ENCODE data around the gene PLCB1.

PLCB1 gene

GRCh38 chr20:8512003-8512402, 379.9 kb downstream of the PLCB1 start:
- no peaks in the 10 kb centered on the region for H3K36me3 ChIP-seq (ENCODE audit: insufficient read depth)
- no peak overlapping the region for H3K4me3 ChIP-seq (IDR thresholded peaks at IDR 0.05; ENCODE audit: insufficient read depth, low read depth, low read length)

GRCh38 chr20:8515810-8516435, 383.9 kb downstream of the PLCB1 start:
- no peak overlapping the region for H3K9ac ChIP-seq
- no peak overlapping the region for H3K4me2 ChIP-seq
- H3K27me3 ChIP-seq (ENCODE audit: insufficient read depth, low read depth) = no peaks in the 10 kb centered on the region
- H3K36me3 ChIP-seq (ENCODE audit: insufficient read depth) = no peaks in the 10 kb centered on the region
- H3K27ac ChIP-seq = no peak overlapping the region
- H2AFZ ChIP-seq (ENCODE audit: low read depth) = no peak overlapping the region
- H4K20me1 ChIP-seq (ENCODE audit: insufficient read depth) = no peaks in the 10 kb centered on the region
- no peak overlapping the region for H3K4me3 ChIP-seq (IDR thresholded peaks at IDR 0.05; ENCODE audit: insufficient read depth, low read depth, low read length)
- no peak for TF ChIP-seq CTCF (conservative IDR thresholded peaks at IDR 0.05; ENCODE audit: low read depth, low read length)
- H3K4me1 ChIP-seq (ENCODE audit: low read depth, poor library complexity, severe bottlenecking) = no peaks in the 10 kb centered on the region
- no peaks in the 10 kb centered on the region for H3K79me2 ChIP-seq (ENCODE audit: insufficient read depth, low read depth)

More at GRCh38 chr20:8512003-8512402, 379.9 kb downstream of the PLCB1 start:
- no peaks in the 10 kb centered on the region for H3K79me2 ChIP-seq (ENCODE audit: insufficient read depth, low read depth)
- no peak overlapping the region for H3K27ac ChIP-seq
- no peaks in the 10 kb centered on the region for H3K27me3 ChIP-seq (ENCODE audit: insufficient read depth, low read depth)
- H2AFZ ChIP-seq (ENCODE audit: low read depth) = no peak overlapping the region
- H4K20me1 ChIP-seq (ENCODE audit: insufficient read depth) = no peaks in the 10 kb centered on the region
- no peak for TF ChIP-seq CTCF (conservative IDR thresholded peaks at IDR 0.05; ENCODE audit: low read depth, low read length)
- no peak overlapping the region for H3K4me2 ChIP-seq
- H3K9ac ChIP-seq = no peak overlapping the region
- H3K4me1 ChIP-seq (ENCODE audit: low read depth, poor library complexity, severe bottlenecking) = no peaks in the 10 kb centered on the region

- Histone ChIP-seq H3K4me1 (ENCODE audit: low read depth, poor library complexity, severe bottlenecking) (no peaks in the 10 kb centered on the region), H3K27me3 (ENCODE audit: insufficient read depth, low read depth) (no peaks in the 10 kb centered on the region), H3K27ac (no peak overlapping the region), H3K36me3 (ENCODE audit: insufficient read depth) (no peaks in the 10 kb centered on the region), H4K20me1 (ENCODE audit: insufficient read depth) (no peaks in the 10 kb centered on the region), H3K4me2 (no peak overlapping the region), H3K9ac (no peak overlapping the region), H3K79me2 (ENCODE audit: insufficient read depth, low read depth) (no peaks in the 10 kb centered on the region), H2AFZ (ENCODE audit: low read depth) (no peak overlapping the region), H3K4me3 (IDR thresholded peaks at IDR 0.05; ENCODE audit: insufficient read depth, low read depth, low read length) (no peak overlapping the region)
- TF ChIP-seq CTCF (conservative IDR thresholded peaks at IDR 0.05; ENCODE audit: low read depth, low read length) = no peak
Measured at GRCh38 chr20:8518878-8519277, 386.8 kb downstream of the PLCB1 start.

GRCh38 chr20:8519887-8520286, 387.8 kb downstream of the PLCB1 start:
- Histone ChIP-seq H2AFZ (ENCODE audit: low read depth) (no peak overlapping the region), H3K27me3 (ENCODE audit: insufficient read depth, low read depth) (no peaks in the 10 kb centered on the region), H3K9ac (no peak overlapping the region), H3K4me1 (ENCODE audit: low read depth, poor library complexity, severe bottlenecking) (no peaks in the 10 kb centered on the region), H3K79me2 (ENCODE audit: insufficient read depth, low read depth) (no peaks in the 10 kb centered on the region), H3K4me2 (no peak overlapping the region), H3K27ac (no peak overlapping the region), H3K4me3 (IDR thresholded peaks at IDR 0.05; ENCODE audit: insufficient read depth, low read depth, low read length) (no peak overlapping the region), H4K20me1 (ENCODE audit: insufficient read depth) (no peaks in the 10 kb centered on the region), H3K36me3 (ENCODE audit: insufficient read depth) (no peaks in the 10 kb centered on the region)
- no peak for TF ChIP-seq CTCF (conservative IDR thresholded peaks at IDR 0.05; ENCODE audit: low read depth, low read length)

All from KMS-11 (cell line).